ENCODE measurements around the gene NEURL3.
"Not testable (repeated sequence)": the region's sequence is repeated elsewhere in the genome, so short reads cannot be mapped to it uniquely, and the experiment has no call there.

Gene NEURL3

GRCh38 chr2:96484091-96484490, 21.1 kb downstream of the NEURL3 start:
- DNase-seq (ENCODE audit: low spot score): no peak

DNA sequence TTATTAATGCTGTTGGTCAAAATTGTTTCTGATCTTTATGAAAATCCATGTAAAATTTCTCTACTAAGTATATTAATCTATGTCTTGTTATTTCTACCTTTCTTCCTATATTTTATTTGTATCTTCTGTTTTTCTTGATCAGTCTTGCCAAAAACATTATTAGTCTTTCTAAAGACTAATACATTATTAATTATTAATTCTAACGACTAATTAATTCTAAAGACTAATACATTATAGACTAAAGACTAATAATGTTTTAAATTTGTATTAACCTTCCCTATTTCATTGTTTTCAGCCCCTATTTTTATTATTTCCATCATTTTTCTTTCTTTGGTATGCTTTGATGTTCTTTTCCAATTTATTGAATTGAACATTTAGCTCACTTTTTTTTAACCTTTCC, 27.7 kb downstream of the NEURL3 start:
- no peak for DNase-seq (ENCODE audit: low spot score)

DNA sequence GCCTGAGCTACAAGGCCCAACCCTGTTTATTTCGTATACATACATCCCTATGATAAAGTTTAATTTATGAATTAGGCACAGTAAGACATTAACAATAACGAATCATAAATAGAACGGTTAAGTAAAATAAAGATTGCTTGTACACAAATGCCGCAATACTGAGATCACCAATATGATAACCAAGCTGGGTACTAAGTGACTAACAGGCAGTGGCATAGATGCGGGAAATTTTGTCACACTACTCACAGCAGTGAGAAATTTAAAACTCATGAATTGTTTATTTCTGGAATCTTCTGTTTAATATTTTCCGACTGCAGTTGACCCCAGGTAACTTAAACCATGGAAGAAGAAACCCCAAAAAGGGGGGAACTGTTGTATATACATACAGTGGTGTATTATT, 33.4 kb downstream of the NEURL3 start:
- no peak for DNase-seq (ENCODE audit: low spot score)

- peak; percentile 77 for DNase-seq (ENCODE audit: low spot score)
Measured at GRCh38 chr2:96470636-96471035, 34.5 kb downstream of the NEURL3 start.

GRCh38 chr2:96470109-96470508, 35.0 kb downstream of the NEURL3 start:
- DNase-seq (ENCODE audit: low spot score): no peak

DNA sequence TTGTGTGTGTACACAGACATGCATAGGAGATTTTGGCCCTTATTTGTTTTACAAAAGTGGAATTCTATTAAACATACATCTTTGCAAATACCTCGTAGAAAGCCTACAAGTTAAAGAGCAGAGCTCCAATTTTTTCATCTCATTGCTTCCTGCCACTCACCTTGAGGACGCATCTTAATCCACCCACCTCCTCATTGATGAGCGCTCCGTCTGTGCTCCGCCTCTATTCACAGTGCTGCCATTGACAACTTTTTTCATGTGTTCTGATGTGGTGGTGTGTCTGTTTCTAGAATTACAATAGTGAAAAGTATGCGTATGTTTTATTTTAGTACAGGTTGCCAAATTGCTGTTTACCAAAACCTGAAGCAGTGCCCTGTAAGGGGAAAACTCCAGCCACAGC, 36.3 kb downstream of the NEURL3 start:
- no peak for DNase-seq (ENCODE audit: low spot score)

DNA sequence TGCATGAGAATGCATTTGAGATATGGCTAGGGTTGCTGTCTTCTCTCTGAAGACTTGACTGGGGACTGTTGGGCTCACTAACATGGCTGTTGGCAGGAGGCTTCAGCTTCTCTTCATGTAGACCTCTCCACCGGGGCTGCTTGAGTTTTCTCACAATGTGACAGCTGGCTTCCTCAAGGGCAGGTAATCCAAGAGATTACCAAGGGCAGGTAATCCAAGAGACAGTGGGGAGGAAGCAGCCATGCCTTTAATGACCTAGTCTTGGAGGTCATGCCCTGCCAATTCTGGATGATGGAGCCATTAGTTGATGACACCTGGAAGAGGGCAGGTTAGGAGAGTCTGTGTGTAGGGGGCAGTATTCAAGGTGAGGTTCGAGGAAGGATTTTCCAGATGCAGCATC, 40.5 kb downstream of the NEURL3 start:
- no peak for DNase-seq (ENCODE audit: low spot score)

GRCh38 chr2:96464061-96464460, 41.1 kb downstream of the NEURL3 start:
- DNase-seq (ENCODE audit: low spot score): no peak

DNA sequence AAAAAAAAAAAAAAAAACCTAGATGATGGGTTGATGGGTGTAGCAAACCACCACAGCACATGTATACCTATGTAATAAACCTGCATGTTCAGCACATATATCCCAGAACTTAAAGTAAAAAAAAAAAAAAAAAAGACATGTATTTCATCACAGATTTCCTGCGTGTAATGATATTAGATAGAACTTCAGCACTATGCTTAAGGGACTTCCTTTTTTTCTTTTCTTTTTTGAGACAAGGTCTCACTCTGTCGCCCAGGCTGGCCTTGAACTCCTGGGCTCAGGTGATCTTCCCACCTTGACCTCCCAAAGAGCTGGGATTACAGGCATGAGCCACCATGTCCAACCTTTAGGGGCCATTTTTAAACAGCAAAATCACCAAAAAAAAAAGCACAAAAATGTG, 42.0 kb downstream of the NEURL3 start:
- no peak for DNase-seq (ENCODE audit: low spot score)

DNA sequence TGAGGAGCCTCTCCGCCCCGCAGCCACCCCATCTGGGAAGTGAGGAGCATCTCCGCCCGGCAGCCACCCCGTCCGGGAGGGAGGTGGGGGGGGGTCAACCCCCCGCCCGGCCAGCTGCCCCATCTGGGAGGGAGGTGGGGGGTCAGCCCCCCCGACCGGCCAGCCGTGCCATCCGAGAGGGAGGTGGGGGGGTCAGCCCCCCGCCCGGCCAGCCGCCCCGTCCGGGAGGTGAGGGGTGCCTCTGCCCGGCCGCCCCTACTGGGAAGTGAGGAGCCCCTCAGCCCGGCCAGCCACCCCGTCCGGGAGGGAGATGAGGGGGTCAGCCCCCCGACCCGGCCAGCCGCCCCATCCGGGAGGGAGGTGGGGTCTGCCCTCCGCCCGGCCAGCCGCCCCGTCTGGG, 43.5 kb downstream of the NEURL3 start:
- DNase-seq (ENCODE audit: low spot score): not testable (repeated sequence)

DNA sequence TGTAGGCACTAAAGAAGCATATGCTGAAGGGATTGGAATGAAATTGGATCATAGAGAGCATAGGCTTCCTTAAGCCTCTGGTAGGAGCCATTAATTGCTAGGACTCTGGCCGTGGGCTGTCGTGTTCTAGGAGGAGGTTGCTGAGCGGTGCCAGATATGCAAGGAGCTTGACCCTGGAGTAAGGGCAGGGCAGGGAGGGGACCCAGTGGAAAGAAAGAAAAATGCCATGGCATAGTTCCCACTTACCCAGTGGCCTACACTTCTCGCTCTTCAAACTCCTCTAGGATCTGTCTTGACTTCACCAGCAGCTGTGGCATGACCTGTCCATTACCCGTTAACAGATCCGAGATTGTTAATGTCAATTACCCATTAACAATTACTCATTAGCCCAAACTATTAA, 53.1 kb downstream of the NEURL3 start:
- no peak for DNase-seq (ENCODE audit: low spot score)

GRCh38 chr2:96449637-96450036, 55.5 kb downstream of the NEURL3 start:
- no peak for DNase-seq (ENCODE audit: low spot score)

DNA sequence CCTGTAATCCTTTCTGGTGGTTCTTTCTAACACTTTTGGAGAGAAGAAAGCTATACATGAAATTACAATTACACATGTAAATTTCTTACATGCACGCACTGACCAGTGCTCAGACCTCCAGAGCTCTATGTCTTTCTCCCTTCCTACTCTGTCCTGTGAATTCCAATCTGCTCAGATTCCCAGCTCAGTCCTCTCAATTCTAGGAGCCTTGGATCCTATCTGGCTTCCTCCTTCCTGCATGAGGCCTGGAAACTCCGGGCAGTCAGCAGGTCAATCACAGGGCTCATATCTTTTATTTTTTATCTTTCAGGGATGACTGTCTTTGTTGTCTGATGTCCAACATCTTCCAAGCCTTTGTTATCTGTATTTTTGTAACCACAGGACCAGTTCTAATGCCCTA, 56.0 kb downstream of the NEURL3 start:
- DNase-seq (ENCODE audit: low spot score): no peak

DNA sequence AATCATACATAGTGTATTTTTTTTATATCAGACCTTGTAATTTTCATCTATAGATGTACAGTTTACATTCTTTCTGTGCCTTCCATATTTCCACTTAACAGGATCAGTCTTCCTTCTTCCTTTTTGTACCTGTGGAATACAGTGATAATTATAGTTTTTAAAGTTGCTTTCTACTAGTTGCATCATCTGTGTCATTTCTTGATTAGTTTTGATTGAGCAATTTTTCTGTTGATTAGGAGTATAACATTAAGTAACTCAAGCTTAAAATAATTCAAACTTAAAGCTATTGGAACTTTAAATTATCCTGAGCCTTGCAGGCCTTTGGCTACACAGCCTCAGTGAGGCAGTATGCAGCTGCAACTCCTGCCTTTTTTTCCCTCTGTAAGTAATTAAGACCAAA, 57.4 kb downstream of the NEURL3 start:
- DNase-seq (ENCODE audit: low spot score): no peak
